Forelimb muscle (tissue), 1 donor: Measurements from ENCODE around the gene SPATA9. TPM values are rescaled to one million over a fixed set of nuclear protein-coding genes. Genes with fewer than 3 reads are reported as not detected.
"Not testable (repeated sequence)": the region's sequence is repeated elsewhere in the genome, so short reads cannot be mapped to it uniquely, and the experiment has no call there.

Experiments
- DNase-seq: peaks from one replicate; pipeline ENCODE4 v3.0.0-alpha.2; 2013; ENCODE audit warnings: low read depth
- polyA plus RNA-seq: library from polyadenylated mRNA; unstranded; fragments of 120-200 nt; gene quantifications from one replicate; pipeline ENCODE4 v1.2.1, GENCODE V29; 2013; ENCODE audit not compliant: insufficient read length

SPATA9 gene
- polyA plus RNA-seq, 1 donor, result 1.4 TPM

DNA sequence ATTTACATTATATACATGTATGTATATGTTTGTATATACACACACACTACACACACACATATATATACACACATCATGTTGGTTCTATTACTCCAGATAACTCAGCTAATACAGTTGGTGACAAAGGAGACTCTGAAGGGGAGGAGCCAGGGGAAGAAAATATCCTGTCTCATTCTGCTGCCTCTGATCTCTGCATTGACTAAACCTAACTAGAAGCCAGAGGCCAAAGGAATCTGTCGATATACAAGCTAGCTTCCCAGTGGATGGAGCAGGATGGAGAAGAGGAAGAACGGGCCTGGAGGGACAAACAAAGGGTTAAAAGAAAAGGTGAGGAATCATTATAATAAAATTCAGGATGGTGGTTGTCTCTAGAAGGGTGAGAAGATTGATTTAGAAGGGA is 34.6 kb upstream of the SPATA9 start:
- DNase-seq, result no peak

- no peak for DNase-seq
These were observed 33.1 kb upstream of the SPATA9 start for GRCh38 chr5:95715799-95716461.

GRCh38 chr5:95713960-95714710 is 31.3 kb upstream of the SPATA9 start:
- no peak for DNase-seq

DNA sequence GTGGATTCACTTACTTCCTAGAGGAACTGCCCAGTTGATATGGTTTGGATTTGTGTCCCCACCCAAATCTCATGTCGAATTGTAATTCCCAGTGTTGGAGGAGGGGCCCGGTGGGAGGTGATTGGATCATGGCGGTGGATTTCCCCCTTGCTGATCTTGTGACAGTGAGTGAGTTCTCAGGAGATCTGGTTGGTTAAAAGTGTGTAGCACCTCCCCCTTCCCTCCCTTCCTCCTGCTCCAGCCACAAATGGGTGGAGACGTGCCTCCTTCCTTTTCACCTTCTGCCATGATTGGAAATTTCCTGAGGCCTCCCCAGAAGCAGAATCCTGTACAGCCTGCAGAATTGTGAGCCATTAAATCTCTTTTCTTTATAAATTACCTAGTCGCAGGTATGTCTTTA is 30.5 kb upstream of the SPATA9 start:
- DNase-seq, result not testable (repeated sequence)

DNA sequence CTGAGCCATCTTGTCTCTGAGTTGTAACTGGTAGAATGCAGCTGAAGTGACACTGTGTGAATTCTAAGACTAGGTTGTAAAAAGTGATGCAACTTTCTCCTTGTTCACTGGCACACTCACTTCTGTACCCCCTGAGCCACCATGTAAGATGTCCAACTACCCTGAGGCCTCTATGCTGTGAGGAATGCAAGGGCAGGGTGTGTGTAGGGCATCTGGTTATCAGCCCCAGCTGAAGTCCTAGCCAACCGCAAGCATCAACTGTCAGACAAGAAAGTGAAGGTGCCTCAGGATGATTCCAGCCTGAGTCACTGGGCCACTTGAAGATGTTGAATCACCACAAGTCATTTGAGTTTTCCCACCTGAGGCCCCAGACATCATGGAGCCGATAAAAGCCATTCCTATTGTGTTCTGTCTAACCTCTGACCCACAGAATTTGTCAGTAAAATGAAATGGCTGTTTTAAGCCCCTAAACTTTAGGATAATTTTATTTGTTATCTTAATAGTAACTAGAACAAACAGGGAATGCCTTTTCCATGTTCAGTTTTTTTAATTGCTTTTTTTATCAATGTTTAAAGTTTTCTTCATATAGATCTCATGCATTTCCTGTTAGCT is 29.7 kb upstream of the SPATA9 start:
- no peak for DNase-seq

DNA sequence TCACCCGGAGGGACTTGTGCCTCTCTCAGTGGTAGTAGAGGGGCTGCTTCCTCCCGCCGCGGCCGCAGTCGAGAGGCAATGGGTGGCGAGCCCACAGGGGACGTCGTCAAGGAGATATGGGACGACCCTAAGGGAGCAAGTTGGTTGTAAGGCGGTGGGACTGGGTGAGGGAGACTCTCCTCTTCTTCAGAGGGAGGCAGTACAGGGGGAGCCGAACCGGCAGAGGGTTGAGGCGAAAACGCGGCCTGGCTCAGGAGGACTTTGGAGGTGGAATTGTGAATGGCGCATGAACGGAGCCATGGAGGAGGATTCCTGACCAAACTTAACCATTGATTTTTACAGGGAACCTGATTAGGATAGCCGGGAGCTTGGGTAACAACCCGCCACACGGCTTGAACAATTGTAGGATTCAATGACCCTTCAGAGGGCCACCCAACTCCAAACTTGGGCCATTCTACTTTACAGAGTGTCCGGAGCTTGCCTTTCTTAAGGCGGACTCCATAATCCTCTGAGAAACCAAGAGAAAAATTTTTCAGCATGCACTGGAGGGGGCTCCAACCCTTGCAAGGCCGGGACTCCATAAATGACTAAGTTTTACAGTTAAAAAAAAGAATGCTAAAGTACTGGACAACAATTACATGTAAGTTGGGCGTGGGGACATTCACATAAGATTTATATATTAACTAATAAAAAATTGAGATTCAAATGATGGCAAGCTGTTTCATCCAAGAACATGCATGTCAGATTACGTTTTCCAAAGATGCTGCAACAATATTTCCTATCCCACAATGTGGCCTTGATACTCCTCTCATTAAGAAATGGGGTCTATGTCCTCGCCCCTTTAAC is 28.9 kb upstream of the SPATA9 start:
- no peak for DNase-seq

- not testable (repeated sequence) for DNase-seq
These were observed 28.1 kb upstream of the SPATA9 start for GRCh38 chr5:95710651-95711500.

- no peak for DNase-seq
These were observed 27.3 kb upstream of the SPATA9 start for GRCh38 chr5:95709967-95710650.

- no peak for DNase-seq
These were observed 26.1 kb upstream of the SPATA9 start for GRCh38 chr5:95708876-95709275.

GRCh38 chr5:95707534-95708188 is 24.9 kb upstream of the SPATA9 start:
- not testable (repeated sequence) for DNase-seq

DNA sequence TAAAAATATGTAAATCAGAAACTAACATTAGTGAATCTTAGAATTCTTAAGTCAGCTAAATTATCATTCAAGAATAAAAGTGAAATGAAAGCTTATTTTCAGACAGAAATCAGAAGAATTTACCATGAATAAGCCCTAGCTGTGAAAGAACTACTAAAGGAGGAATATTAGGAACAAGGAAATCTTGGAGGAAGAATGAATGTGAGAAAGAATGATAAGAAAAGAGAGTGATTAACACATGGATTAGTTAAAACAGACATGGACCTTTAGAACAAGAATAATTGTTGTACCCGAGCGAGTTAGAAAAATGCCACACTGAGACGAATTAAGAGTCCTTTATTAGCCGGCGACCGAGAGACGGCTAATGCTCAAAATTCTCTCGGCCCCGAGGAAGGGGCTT is 24.3 kb upstream of the SPATA9 start:
- DNase-seq, result no peak

- DNase-seq, result not testable (repeated sequence)
These were observed 23.4 kb upstream of the SPATA9 start for GRCh38 chr5:95706196-95706595.

- no peak for DNase-seq
These were observed 21.4 kb upstream of the SPATA9 start for GRCh38 chr5:95704150-95704549.

DNA sequence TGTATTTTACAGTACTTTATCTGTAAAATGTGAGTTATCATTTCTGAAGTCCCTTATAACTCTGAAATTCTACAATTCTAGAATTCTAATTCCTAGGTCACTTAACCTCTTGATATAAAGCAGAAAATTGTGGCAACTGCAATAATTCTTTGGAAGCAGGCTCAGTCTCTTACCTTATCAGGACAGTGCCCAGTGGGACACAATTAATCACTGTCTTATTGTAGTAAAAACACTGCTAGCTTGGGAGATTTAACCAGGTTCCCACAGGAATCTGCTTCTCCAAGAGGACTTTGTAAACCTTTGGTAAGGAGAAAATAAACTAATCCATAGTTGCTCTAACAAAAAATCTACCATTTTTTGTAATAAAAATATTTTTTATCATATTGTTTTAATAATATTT is 18.3 kb upstream of the SPATA9 start:
- no peak for DNase-seq

DNA sequence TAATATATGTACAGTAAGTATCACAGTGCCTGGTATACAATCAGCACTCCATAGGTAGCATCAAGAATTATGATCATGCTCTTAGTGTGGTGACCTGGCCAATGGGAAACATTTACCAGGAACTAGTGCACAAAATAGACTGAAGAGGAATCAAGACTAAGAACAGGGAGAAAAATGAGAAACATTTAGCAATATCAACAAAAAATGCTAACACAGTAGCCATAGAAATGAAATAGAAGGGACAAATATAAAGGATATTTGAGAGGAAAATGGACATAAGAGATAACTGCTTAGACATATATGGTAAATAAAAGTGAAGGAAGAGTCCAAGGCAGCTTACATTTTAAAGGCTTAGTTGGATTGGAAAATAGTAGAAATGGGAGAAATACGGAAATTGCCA is 16.5 kb upstream of the SPATA9 start:
- DNase-seq, result no peak

GRCh38 chr5:95697781-95698681 is 15.2 kb upstream of the SPATA9 start:
- DNase-seq, result no peak

DNA sequence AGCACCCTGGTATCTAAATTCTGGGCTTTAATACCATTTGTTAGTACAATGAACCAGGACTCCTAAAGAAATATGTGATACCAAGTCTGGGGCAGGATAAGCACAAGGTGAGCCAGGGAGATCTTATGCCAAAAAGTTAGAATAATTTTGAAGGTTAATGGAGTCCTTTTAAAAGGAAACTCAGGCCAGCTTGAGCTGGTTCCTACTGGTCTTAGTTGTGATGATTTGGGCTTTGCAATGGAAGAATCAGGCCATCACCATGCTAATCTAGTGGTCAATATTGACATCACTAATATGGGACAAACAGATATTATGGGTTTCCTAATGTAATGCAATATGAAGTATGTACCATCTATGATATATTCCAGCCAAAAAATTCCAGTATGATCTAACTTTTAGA is 7.5 kb upstream of the SPATA9 start:
- no peak for DNase-seq

DNA sequence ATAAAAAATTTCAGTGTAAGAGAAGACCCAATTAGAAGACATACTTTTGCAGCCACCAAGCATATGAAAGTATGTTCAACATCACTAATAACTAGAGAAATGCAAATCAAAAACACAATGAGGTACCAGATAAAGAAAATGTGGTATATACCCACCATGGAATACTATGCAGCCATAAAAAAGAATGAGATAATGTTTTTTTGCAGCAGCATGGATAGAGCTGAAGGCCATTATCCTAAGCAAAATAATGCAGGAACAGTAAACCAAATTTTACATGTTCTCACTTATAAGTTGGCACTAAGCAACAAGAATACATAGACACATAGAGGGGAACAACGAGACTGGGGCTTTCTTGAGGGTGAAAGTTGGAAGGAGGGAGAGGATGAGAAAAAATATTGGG is 6.9 kb upstream of the SPATA9 start:
- no peak for DNase-seq

DNA sequence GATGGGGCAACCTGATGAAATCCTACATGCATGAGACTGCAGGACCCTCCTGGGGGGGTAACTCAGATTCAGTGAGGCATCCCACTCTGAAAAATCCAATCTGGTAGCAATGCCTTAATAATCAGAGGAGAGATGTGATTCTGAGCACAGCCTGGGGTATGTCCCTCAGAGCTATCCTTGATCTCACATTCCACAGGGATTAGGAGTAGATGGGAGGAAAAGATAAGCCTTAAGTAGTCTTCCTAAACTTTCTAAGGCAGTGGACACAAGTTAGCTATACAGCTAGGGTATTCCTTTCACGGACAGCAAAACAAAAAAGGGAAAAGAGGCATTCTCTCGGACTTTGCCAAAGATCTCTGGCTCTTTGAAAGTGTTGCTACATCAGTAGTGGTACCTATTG is 3.9 kb upstream of the SPATA9 start:
- no peak for DNase-seq
